HepG2 (cell line): ENCODE data around the gene C19orf38. TPM values are rescaled to one million over a fixed set of nuclear protein-coding genes. Genes with fewer than 3 reads are reported as not detected.

ENCODE experiments used
- ATAC-seq: fragments of 200-7000 bp; cut with Tn5 transposase; 3 replicates; pipeline ENCODE4 v1.9.1; 2020; ENCODE audit warnings: mild to moderate bottlenecking, moderate library complexity
- BruUV-seq: library from RNA; stranded (reverse); fragments of 400-500 nt; replicated peaks from 2 replicates; lab custom pipeline; 2021; lab: Mats Ljungman, UMichigan
- CTCF ChIA-PET: fragments of 300-600 bp; formaldehyde crosslinking; extraction: SDS; loops from one replicate; lab custom pipeline; 2021; ENCODE audit warnings: low total read pairs, inconsistent platforms, low intra/inter-chr PET ratio; lab: Yijun Ruan, JAX
- POLR2A ChIA-PET: fragments of 350-600 bp; sonication (Branson Sonifier 250); formaldehyde crosslinking; loops from one replicate; lab custom pipeline; 2020; ENCODE audit warnings: antibody characterized with exemption, inconsistent platforms; lab: Yijun Ruan, JAX
- DNase-seq: peaks from one replicate; pipeline ENCODE4 v3.0.0-alpha.2; 2015; ENCODE audit warnings: low spot score
- FAIRE-seq: peaks from 3 replicates; lab custom pipeline; 2011; peaks lifted over from hg19 to GRCh38; lab: Jason Lieb, UNC
- H2AFZ ChIP-seq: one replicate; pipeline ENCODE4 v1.6.1; 2011; ENCODE audit warnings: low read length, inconsistent platforms
- H3K27ac ChIP-seq: fragments of 300-600 bp; 3 replicates; pipeline ENCODE4 v1.8.0; 2011; ENCODE audit warnings: mixed run types, mild to moderate bottlenecking, mixed read lengths, low read length, inconsistent platforms; ENCODE audit not compliant: insufficient read depth; ENCODE audit errors: extremely low read length
- H3K27me3 ChIP-seq, 2 experiments: fragments of 200-600 bp in 1 of 2; 2 replicates in 1 of 2; 3 replicates in 1 of 2; pipeline versions ENCODE4 v1.6.0 to v1.8.0; 2011; ENCODE audit warnings: low read length in 2 of 2, mild to moderate bottlenecking in 2 of 2, moderate library complexity in 2 of 2, inconsistent platforms in 1 of 2; ENCODE audit not compliant: insufficient read depth in 2 of 2, control insufficient read depth in 1 of 2
- H3K36me3 ChIP-seq, 2 experiments: fragments of 200-600 bp in 1 of 2; replicated peaks in 1 of 2; 2 replicates in 1 of 2; 3 replicates in 1 of 2; pipeline versions ENCODE4 v1.5.1 to v1.8.0; 2011; ENCODE audit warnings: low read length in 2 of 2, inconsistent platforms in 1 of 2; ENCODE audit not compliant: insufficient read depth in 2 of 2, control insufficient read depth in 1 of 2
- H3K4me1 ChIP-seq: 2 replicates; pipeline ENCODE4 v1.5.1; 2012; ENCODE audit warnings: low read length, inconsistent platforms; ENCODE audit not compliant: insufficient read depth
- H3K4me2 ChIP-seq: 2 replicates; pipeline ENCODE4 v1.6.0; 2011; ENCODE audit warnings: low read depth, low read length, inconsistent platforms
- H3K4me3 ChIP-seq, 3 experiments: fragments of 200-600 bp in 1 of 3; sonication (generic), shearing (Covaris generic) in 1 of 3; replicated peaks in 1 of 3; 2 replicates each; pipeline ENCODE4 v1.5.1; 2011 to 2016; ENCODE audit warnings: low read length in 3 of 3, inconsistent platforms in 2 of 3, low read depth in 2 of 3, mild to moderate bottlenecking in 2 of 3, control low read depth in 1 of 3, mixed read lengths in 1 of 3; ENCODE audit not compliant: insufficient read depth in 1 of 3
- H3K79me2 ChIP-seq: one replicate; pipeline ENCODE4 v1.6.1; 2011; ENCODE audit warnings: low read length, inconsistent platforms; ENCODE audit not compliant: insufficient read depth
- H3K9ac ChIP-seq: 2 replicates; pipeline ENCODE4 v1.6.0; 2011; ENCODE audit warnings: mild to moderate bottlenecking, low read depth, low read length, inconsistent platforms; ENCODE audit not compliant: insufficient read depth
- H3K9me3 ChIP-seq: 2 replicates; pipeline ENCODE4 v1.5.1; 2012; ENCODE audit warnings: mild to moderate bottlenecking, low read length
- H4K20me1 ChIP-seq: 2 replicates; pipeline ENCODE4 v1.6.0; 2011; ENCODE audit warnings: inconsistent platforms, mild to moderate bottlenecking, low read length, moderate library complexity; ENCODE audit not compliant: insufficient read depth
- AGO2 ChIP-seq: fragments of 200-400 bp; formaldehyde crosslinking; optimal IDR thresholded peaks from 2 replicates; pipeline ENCODE3; 2017; ENCODE audit warnings: mild to moderate bottlenecking, low read depth, low read length, moderate library complexity
- FOXO1 ChIP-seq: sonication (generic); formaldehyde crosslinking; IDR thresholded peaks from 2 replicates; pipeline ENCODE4 v1.4.0; 2020; ENCODE audit warnings: missing genetic modification reagents
- HIVEP1 ChIP-seq: sonication (generic); formaldehyde crosslinking; IDR thresholded peaks from 2 replicates; pipeline ENCODE4 v1.4.0; 2020; ENCODE audit warnings: mild to moderate bottlenecking, missing genetic modification reagents
- HNF4A ChIP-seq: sonication (generic); formaldehyde crosslinking; IDR thresholded peaks from 2 replicates; pipeline ENCODE4 v1.4.0; 2020; ENCODE audit warnings: missing genetic modification reagents
- JUND ChIP-seq: sonication (generic); formaldehyde crosslinking; IDR thresholded peaks from 2 replicates; pipeline ENCODE4 v1.8.0; 2022; ENCODE audit warnings: mild to moderate bottlenecking, missing genetic modification reagents
- KDM6A ChIP-seq: IDR thresholded peaks from 2 replicates; pipeline ENCODE4 v1.6.1; 2016; ENCODE audit warnings: low read depth
- NCOR1 ChIP-seq: fragments of 200-600 bp; sonication (generic); IDR thresholded peaks from 2 replicates; pipeline ENCODE4 v1.7.0; 2017; ENCODE audit warnings: antibody characterized with exemption, low read length, borderline replicate concordance
- SALL2 ChIP-seq: sonication (generic); formaldehyde crosslinking; IDR thresholded peaks from 2 replicates; pipeline ENCODE4 v1.8.1; 2023; ENCODE audit warnings: mild to moderate bottlenecking, missing genetic modification reagents, inconsistent platforms
- TAF1 ChIP-seq: sonication (generic); formaldehyde crosslinking; IDR thresholded peaks from 2 replicates; pipeline ENCODE4 v1.4.0; 2020; ENCODE audit warnings: missing genetic modification reagents
- ZBTB7A ChIP-seq: sonication (generic); formaldehyde crosslinking; IDR thresholded peaks from 2 replicates; pipeline ENCODE4 v1.8.0; 2022; ENCODE audit warnings: mild to moderate bottlenecking, missing genetic modification reagents
- ZNF232 ChIP-seq: sonication (generic); formaldehyde crosslinking; IDR thresholded peaks from 2 replicates; pipeline ENCODE4 v1.4.0; 2020; ENCODE audit warnings: missing genetic modification reagents, borderline replicate concordance
- ZNF234 ChIP-seq: sonication (generic); formaldehyde crosslinking; conservative IDR thresholded peaks from 2 replicates; pipeline ENCODE4 v1.5.1; 2020; ENCODE audit warnings: mild to moderate bottlenecking, missing genetic modification reagents
- ZNF251 ChIP-seq: sonication (generic); formaldehyde crosslinking; IDR thresholded peaks from 2 replicates; pipeline ENCODE4 v1.9.0; 2021; ENCODE audit warnings: mild to moderate bottlenecking, missing genetic modification reagents
- ZNF382 ChIP-seq: sonication (generic); formaldehyde crosslinking; IDR thresholded peaks from 2 replicates; pipeline ENCODE4 v1.5.0; 2020; ENCODE audit warnings: missing genetic modification reagents, mild to moderate bottlenecking, borderline replicate concordance
- ZNF629 ChIP-seq: sonication (generic); formaldehyde crosslinking; conservative IDR thresholded peaks from 2 replicates; pipeline ENCODE4 v1.5.0; 2020; ENCODE audit warnings: missing genetic modification reagents
- ZNF672 ChIP-seq: sonication (generic); formaldehyde crosslinking; IDR thresholded peaks from 2 replicates; pipeline ENCODE4 v1.8.1; 2022; ENCODE audit warnings: missing genetic modification reagents
- WGBS: methylation state at CpG from one replicate; pipeline ENCODE4 v1.1.6; 2017; ENCODE audit warnings: low lambda C conversion rate; 5-methylcytosine and 5-hydroxymethylcytosine counted together
- in situ Hi-C: cut with HindIII; loops from 2 replicates; pipeline ENCODE4 v1.10.0; 2017; ENCODE audit warnings: low pct_unique_long_range_greater_than_20kb; ENCODE audit not compliant: extremely low pct_ligation_motif_present
- intact Hi-C: fragments of 100-400 bp; cut with micrococcal nuclease; formaldehyde crosslinking; loops from one replicate; pipeline ENCODE4 v1.10.0; 2022; ENCODE audit not compliant: unreplicated experiment
- polyA plus RNA-seq, 8 experiments: library from polyadenylated mRNA; depleted of rRNA in 3 of 8; stranded (reverse) in 7 of 8; unstranded in 1 of 8; fragments of >200 nt; fragmentation: Illumina TruSeq in 4 of 8; extraction: Trizol in 4 of 8; gene quantifications; 2 replicates each; pipeline versions ENCODE4 v1.2.1 to v1.2.3, GENCODE V29; 2011 to 2016; ENCODE audit warnings: low read depth in 4 of 8, missing spikeins in 1 of 8, mixed read lengths in 1 of 8; ENCODE audit not compliant: insufficient read depth in 1 of 8
- total RNA-seq, 5 experiments: library from RNA; depleted of rRNA; stranded (reverse); fragments of >200 nt; fragmentation: Illumina TruSeq; extraction: Trizol; gene quantifications; 2 replicates each; pipeline ENCODE4 v1.2.3, GENCODE V29; 2016; ENCODE audit warnings: low read depth in 1 of 5
- TF ChIP-seq, protein P1 (sequence below): sonication (generic); formaldehyde crosslinking; IDR thresholded peaks from 2 replicates; pipeline ENCODE4 v1.5.1; 2020; ENCODE audit warnings: missing genetic modification reagents, mild to moderate bottlenecking, borderline replicate concordance

C19orf38 gene
- total and polyA plus RNA-seq, 2 of the 13 experiments (the other 11 are each of a cell fraction or from before 2014, with no cell fraction given), result 0.11 TPM; not detected in 1

DNA sequence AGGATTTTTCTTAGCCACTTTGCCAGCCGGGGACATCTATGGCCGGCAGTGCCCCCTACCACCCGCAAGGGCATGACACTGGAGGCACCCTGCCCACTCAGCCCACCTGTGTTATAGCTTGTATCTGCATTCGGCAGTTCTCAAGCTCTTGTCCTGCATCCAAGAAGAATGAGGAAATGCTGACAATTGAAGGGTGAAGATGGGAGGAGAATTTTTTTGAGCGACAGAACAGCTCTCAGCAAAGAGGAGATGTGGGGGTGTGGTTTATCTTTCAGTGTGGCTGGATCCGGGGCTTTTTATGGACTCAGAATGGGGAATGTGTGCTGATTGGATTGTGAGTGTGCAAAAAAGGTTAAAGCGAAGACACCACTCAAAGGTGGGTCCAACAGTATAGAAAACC, 5.4 kb upstream of the C19orf38 start:
- POLR2A ChIA-PET, result no interaction called here

DNA sequence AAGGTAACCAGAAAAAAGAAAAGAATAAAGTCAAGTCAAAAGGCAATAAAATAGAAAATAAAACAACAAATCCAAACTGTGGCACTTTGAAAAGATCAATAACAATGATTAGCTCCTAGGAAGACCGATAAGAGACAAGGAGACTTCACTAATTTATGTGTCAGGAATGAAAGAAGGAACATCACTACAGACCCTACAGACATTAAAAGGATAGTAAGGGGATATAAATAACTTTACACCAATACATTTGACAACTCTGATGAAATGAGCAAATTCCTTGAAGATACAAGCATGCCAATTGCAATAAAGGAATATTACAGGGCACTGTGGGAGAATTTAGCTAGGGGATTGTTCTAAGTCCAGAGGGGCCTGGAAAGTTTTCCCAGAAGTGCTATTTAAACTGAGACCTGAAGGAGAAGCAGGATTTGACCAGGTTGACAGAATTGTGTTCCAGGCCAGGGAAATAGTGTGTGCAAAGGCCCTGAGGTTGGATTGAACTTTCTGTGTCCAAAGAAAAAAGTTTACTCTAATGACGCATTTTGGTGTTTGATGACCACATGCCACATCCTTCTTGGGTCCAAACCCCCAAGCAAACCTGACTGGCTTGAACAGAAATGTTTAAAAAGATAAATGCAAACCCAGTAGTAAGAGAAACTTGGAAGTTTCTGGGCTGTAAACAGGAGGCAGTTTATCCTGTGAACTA, 1.6 kb upstream of the C19orf38 start:
- TF ChIP-seq TAF1 (no peak), ZNF382 (peak; percentile 95), ZNF232 (CRISPR knock-in tag) (no peak)
- TF ChIP-seq, protein P1, sequence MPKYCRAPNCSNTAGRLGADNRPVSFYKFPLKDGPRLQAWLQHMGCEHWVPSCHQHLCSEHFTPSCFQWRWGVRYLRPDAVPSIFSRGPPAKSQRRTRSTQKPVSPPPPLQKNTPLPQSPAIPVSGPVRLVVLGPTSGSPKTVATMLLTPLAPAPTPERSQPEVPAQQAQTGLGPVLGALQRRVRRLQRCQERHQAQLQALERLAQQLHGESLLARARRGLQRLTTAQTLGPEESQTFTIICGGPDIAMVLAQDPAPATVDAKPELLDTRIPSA (CRISPR knock-in tag), result no peak
- no peaks in the 10 kb centered on the region for H4K20me1 ChIP-seq
- H3K9ac ChIP-seq, result no peak overlapping the region
- H3K4me3 ChIP-seq, result no peak overlapping the region
- H3K9me3 ChIP-seq, result peaks cover 7% of the 10 kb centered on the region; the same call in 1 of the 2 replicates
- H3K4me1 ChIP-seq, result peaks cover 24% of the 10 kb centered on the region
- in situ Hi-C loops, result no loop called here
- ATAC-seq (no peak), DNase-seq (no peak), FAIRE-seq (no peak)
- CTCF ChIA-PET, result no interaction called here
- H3K79me2 ChIP-seq, result no peaks in the 10 kb centered on the region
- no peak overlapping the region for H2AFZ ChIP-seq
- POLR2A ChIA-PET, result no interaction called here
- H3K4me2 ChIP-seq, result no peak overlapping the region
- BruUV-seq, result no TSS peak
- intact Hi-C loops, result no loop called here
- H3K27ac ChIP-seq, result no peak overlapping the region
- H3K36me3 ChIP-seq, result no peaks in the 10 kb centered on the region
- H3K27me3 ChIP-seq, result no peaks in the 10 kb centered on the region; a peak in 1 of 5 replicates
- 40% methylated on average over 2 of the region's 2 CpGs for WGBS

More for the DNA sequence above, 5.4 kb upstream of the C19orf38 start:
- no peak overlapping the region for H3K4me3 ChIP-seq
- CTCF ChIA-PET, result no interaction called here
- H3K27me3 ChIP-seq, result no peaks in the 10 kb centered on the region
- DNase-seq (no peak), FAIRE-seq (no peak), ATAC-seq (no peak)
- H3K36me3 ChIP-seq, result no peaks in the 10 kb centered on the region
- H3K79me2 ChIP-seq, result no peaks in the 10 kb centered on the region
- H4K20me1 ChIP-seq, result no peaks in the 10 kb centered on the region
- intact Hi-C loops (no loop called here), in situ Hi-C loops (no loop called here)
- peaks cover 56% of the 10 kb centered on the region for H3K4me1 ChIP-seq
- no peak overlapping the region for H3K4me2 ChIP-seq
- no TSS peak for BruUV-seq
- H3K9me3 ChIP-seq, result peaks cover 7% of the 10 kb centered on the region; the same call in 1 of the 2 replicates
- 61% methylated on average over 7 of the region's 7 CpGs for WGBS
- no peak for TF ChIP-seq ZBTB7A (CRISPR knock-in tag)
- no peak for TF ChIP-seq AGO2
- TF ChIP-seq SALL2 (CRISPR knock-in tag), result no peak
- TF ChIP-seq JUND (CRISPR knock-in tag), result no peak
- TF ChIP-seq ZNF234 (CRISPR knock-in tag), result no peak
- no peak for TF ChIP-seq HIVEP1 (CRISPR knock-in tag)
- TF ChIP-seq HNF4A (CRISPR knock-in tag), result no peak
- TF ChIP-seq KDM6A (CRISPR knock-in tag), result no peak
- TF ChIP-seq ZNF251 (CRISPR knock-in tag), result no peak
- TF ChIP-seq NCOR1, result no peak
- no peak for TF ChIP-seq FOXO1
- TF ChIP-seq ZNF672 (CRISPR knock-in tag), result no peak
- no peak for TF ChIP-seq ZNF629 (CRISPR knock-in tag)
- TF ChIP-seq, all 625 proteins: peak for 0
- no peak overlapping the region for H2AFZ ChIP-seq
- no peak overlapping the region for H3K9ac ChIP-seq
- no peak overlapping the region for H3K27ac ChIP-seq
